GM12892 (cell line): ENCODE data around the gene LMLN.

Experiments used
- POLR2A ChIP-seq: IDR thresholded peaks from 2 replicates; pipeline ENCODE4 v1.6.1; 2011; ENCODE audit warnings: low read depth, low read length, control low read depth
- TAF1 ChIP-seq: IDR thresholded peaks from 2 replicates; pipeline ENCODE4 v1.6.1; 2011; ENCODE audit warnings: low read depth, mild to moderate bottlenecking, control low read depth, low read length, borderline replicate concordance

GRCh38 chr3:197942956-197943556, 17.0 kb upstream of the LMLN start:
- TF ChIP-seq POLR2A = no peak
- TF ChIP-seq TAF1 = no peak
